GM19438 (cell line): ENCODE results near the gene FTO.

Experiments used
- ATAC-seq: cut with Tn5 transposase; IDR thresholded peaks from one replicate; pipeline ENCODE4 v1.9.1; 2021; ENCODE audit warnings: low read depth; ENCODE audit not compliant: unreplicated experiment

FTO gene

DNA sequence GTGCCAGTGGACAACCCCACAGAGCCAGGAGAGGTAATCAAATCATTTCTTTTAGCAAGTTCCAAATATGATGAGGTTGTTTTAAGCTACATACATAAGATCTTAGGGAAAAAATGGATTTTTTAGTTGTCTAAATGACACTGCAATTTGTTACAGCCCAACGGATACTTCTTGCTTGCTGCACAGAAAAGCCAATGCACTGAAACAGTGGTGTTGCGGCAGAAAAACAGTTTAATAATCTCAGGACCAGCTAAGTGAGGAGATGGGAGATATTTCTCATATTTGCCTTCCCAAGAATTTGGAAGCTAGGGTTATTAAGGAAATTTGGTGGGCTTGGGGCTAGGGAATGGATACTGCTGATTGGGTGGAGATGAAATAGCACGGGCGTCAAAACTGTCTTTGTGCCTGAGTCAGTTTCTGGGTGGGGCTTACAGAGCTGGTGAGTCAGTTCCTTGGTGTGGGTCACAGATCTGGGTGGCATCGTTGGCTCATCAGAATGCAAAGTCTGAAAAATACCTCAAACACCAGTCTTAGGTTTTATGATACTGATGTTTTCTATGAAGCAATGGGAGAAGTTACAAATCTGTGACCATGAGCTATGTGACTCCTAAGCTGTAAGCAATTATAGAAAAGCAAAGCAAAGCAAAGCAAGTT, 327.3 kb downstream of the FTO start:
- ATAC-seq: no peak

DNA sequence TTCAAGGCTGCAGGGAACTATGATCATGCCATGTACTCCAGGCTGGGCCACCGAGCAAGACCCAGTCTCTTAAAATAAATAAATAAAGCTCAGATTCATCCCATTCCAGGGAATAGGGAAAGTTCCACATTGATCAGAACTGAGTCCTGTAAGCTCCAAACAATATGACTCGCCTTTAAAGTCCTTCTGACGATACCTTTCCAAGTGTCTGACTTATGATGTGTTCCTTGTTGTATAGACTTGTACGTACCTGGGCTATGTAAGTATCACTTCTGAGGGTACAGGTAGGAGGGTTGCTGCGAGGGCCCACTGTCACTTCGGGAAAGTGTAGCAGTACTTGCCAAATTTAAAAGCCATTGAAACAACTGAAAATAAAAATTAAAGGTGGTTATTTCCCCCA, 329.8 kb downstream of the FTO start:
- ATAC-seq: no peak

DNA sequence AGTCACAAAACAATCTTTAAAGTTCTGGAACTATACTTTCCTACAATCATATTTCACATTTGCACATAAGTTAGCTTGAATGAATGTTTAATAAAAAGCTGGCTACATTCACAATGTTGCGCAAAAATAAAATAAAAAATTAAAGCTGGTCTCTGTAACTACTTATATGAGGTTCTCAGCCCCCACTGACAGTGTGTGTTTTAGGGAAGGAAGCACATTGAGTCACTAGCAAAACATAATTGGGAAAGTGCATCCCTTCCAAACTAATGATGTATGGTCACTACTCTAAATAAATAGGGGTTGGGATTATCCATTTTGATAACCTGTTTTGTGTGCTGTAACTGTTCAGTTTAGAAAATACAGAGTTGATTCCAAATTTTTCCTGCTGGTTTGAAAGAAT, 330.7 kb downstream of the FTO start:
- no peak for ATAC-seq

DNA sequence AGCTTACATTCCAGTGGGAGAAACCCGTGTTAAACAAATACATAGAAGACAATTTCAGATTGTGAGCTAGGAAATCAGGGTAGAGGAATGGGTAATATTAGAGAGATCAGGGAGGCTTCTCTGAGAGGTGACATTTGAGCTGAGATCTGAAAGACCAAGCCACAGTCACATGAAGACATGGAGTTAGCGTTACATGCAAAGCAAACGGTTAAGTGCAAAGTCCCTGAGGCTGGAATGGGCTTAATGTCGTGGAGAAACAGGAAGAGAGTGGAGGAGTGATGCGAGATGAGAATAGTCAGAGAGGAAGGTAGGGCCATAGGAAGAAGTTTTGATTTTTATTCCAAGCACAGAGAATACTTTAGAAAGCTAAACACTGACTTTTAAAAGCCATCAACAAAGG, 336.5 kb downstream of the FTO start:
- ATAC-seq: no peak

DNA sequence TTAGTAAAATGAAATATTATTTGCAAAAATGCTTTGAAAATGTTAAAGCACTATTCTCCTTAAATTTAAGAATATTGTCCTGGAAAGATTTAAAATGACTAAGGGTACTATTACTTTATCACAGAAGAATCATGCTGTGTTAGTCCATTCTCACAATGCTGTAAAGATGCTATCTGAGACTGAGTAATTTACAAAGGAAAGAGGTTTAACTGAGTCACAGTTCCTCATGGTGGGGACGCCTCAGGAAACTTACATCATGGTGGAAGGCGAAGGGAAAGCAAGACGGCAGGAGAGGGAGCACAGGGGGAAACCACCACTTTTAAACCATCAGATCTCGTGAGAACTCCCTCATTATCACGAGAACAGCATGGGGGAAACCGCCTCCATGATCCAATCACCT, 337.0 kb downstream of the FTO start:
- ATAC-seq: no peak

DNA sequence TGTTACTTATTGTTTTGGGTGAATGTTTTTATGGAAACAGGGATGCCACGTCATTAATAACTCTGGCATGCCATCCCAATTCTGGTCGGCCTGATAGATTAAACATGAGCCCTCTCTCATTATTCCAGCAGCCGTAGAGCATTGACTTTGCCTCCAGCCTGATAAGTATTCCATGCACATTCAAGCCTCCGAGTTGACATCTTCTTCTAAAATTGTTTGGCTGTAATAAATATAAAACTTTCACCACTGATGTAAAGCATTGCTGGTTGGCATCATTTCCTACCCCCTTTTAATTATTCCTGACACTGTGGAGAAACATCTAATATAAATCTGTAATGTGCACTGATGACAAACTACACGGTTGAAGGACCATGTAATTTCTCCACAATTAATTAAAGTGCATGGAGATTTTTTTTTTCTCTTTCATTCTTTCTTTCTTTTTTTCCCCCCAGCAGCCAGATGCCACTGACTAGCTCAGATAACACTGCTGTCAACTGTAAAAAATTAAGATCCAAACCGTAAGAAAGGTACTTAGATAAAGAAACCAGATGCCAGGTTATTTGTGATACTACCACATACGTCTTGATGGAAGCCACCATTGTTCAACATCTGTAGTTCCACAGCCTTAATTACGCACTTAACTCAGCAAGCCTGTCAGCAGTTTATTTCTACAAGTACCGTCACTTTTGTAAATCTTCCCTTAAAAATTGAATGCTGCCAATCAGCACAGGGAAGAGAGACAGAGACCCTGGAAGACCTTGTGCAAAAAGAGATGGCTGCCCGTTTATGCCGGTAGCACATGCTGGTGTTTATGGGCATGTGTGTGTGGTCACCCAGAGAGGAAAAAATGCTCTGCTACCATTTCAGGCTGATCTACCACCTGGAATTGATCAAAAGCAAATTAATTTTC, 344.9 kb downstream of the FTO start:
- ATAC-seq: no peak

DNA sequence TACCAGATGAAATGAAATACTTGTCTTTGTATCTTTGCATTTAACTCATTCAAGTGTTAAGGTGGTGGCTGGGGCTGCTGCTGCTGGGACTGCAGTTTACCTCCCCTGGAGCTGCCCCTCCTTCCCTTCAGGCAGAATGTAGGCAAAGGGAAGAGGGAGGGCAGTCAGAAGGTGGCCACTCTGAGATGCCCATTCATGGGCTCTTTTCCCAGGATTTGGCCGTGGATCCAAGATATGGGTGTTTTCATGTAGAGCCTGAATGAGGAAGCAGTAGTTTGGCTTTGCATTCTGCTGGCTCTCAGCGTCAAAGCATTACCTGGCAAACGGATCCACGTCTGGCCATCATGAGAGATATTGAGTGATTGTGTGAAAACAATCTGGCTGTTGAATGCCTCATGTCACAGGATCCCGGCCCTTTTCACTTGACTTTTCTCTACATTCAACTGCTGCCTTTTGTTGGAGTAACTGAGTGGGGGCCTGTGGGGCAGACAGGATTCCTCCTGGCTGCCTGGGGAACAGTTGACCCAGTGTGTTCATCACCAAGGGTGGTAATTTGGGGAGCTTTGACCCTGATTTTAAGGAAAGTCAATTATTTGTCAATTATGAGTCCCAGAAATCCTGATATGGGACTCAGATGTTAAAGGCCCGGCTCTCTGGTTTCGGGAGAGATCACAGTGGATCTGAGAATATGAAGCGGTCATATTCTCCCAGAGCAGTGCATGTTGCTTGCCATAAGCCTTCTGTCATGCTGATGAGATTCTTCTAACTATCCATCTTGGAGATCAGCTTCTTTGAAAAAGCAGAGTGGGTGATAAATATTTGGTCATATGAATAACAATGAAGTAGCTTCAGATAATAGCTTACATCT, 345.9 kb downstream of the FTO start:
- no peak for ATAC-seq

DNA sequence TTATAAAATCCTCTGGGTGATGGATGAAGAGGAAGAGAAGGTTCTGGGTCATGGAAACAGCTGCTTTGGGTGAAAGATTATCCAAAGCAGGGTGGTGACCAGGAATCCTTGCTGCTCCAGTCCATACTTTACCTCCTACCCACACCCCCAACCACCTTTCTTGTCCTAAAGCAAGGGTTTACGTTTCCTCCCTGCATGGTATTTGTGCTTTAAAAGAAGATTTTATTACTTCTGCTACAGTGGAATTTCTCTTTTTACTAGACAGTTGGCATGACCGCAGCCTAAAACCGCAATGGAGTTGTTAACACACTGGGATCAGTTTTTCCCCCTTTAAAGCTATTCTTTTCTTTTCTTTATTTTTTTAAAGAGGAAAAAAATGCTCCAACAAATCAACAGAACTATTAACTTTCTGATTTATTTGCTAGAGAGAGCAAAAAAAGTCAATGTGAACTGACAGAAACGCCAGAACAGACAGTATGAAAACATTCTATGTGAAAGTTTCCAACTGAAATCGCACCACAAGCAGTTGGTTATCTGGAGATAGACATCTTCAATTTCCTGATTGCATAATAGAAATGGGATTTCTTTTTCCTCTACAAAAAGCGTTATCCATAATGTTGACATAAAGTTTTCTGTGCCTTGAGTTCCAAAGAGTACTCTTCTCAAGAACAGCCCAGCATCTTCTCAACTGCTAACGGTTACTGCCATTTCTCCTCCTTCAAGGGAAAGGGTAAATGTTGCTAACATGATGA, 346.7 kb downstream of the FTO start:
- ATAC-seq: no peak

DNA sequence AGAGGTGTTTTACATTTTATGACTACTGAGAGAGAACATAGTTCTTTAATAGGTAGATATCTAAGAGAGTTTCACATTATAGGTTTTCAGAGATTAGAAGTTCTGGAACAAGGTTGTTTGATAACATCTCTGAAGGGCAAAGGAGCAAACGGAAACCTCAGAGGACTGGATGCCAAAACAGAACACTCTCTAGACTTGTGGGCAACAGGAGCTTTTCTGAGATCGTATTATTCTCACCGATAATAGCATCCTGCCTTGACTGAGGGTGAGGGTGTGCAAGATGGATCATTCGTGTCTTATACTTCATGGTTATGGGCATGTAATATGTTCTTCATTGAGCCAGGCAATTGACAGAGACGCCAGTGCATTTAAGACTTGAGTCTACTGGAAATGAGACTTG, 347.9 kb downstream of the FTO start:
- no peak for ATAC-seq

DNA sequence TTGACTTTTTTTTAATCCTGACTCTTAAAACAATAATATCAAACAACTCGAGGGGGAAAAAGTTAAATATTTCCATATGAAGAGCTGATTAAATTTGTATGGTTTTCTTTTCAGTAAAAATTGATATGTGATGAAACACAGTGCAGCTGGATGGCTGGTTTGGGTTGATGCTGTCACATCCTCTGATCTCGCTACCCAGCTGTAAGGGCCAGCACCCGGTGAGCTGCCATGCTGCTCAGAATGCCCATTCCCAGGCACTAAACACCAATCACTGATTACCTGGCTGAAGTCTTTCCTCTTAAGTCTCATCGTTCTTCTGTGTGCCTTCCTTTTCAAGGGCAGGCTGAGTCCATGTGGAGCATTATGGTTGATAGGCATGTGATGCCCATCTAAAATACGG, 348.3 kb downstream of the FTO start:
- no peak for ATAC-seq

DNA sequence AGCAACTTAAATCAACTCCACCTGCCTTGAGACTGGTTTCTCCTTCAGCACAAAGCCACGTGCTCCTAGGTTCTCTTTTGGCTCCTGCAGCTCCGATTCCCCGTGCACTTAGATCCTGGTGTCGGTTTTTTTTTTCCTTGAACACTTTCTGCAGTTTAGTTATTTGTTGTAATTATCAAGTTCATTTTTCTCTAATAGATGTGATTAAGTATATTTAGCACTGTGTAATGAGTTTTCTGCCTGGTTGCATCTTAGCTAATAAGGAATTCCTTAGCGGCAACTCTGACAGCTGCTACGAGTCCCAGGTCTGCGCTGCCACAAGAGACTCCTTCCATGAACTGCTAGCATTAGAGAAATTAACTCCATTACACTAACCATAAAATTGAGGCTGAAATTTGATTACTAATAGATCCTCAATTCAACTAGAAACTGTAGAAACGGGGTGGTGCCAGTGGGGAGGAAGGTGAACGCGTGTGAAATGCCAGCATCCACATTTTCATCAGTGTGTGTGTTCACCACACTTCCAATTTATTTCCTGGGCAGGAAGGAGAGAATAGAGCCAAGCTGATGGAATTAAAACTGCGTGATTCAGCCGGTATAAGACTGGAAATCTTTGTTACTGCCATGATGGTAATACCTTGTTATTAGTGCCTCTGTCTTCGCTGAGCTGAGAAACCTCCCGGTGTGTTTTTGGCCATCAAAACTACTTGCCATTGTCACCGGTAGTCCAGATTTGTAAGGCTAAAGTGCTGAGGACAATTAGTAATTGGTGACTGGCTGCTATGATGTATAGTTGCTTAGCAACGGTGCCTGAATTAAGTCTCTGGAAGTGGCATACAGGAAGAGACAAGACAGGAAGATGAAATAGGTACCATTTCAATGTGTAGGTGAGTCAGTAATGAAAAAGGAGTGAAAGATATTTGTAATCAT, 350.2 kb downstream of the FTO start:
- no peak for ATAC-seq

DNA sequence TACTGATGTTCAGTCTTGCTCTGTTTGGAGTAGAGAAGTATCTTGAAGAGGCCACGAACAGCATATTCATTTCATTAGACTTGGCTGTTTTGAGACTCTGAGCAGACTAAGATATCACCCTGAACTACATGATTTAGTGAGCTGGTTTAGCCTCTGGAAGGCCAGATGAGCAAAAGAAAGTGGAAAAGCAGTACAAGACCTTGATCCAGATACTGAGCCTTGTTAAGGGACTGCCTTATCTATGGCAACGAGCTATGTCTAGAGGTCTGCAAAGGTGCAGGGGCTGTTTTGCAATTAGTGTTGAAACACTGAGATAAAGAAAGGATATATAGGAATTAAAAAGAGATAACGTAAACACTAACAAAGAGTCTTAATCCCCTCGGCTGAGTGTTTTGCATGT, 351.2 kb downstream of the FTO start:
- ATAC-seq: no peak

DNA sequence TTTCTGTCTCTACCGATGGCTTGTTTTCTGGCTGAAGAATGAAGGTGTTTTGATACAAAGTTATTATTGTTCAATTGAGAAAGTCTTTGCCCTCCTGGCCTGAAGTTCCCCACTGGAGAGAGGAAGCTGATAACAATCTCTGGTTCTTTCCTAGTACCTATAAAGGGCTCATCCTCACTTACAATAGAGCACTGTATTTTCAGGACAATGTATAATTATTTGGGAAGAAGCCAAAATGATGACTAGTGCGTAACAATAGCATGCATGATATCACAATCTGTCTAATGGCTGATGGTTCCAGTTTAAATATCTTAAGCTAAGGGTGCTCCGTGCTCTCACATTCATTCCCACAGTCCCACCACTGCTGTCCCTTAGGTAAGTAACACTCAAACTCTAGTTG, 351.9 kb downstream of the FTO start:
- no peak for ATAC-seq

DNA sequence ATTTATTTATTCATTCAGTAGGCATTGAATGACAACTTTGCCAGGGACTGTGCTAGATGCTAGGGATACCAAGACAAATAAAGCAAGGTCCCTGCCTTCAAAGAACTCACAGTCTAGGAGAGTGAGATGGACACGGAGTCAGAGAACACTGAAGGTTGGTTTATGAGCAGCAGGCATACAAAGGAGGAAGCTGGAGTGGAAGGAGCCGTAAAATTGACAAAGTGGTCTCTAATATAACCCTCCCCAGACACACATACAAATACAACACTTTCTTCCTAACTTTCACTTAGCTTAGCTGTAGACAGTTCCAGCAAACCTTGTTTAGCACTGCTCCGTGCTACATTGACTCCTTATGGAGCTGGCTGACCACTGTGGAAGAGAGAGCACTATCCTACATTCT, 353.0 kb downstream of the FTO start:
- no peak for ATAC-seq

DNA sequence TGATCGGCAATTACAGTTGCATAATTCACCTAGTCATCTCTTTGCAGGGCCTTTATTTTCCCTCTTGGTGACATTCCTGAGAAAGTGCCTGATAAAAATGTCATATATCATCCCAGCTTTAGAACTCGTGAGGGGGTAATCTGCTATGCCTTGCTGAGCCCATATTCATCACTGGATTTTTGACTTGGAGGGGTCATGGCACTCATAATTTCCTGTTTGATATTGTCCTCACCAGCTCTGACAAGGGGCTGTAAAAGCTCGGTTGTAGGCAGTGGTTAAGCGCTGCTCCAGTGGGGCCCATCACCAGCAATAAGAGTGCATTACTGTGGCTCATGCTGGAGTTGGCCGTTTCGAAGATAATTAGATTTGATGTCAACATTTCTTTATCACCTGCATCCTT, 355.4 kb downstream of the FTO start:
- ATAC-seq: no peak

DNA sequence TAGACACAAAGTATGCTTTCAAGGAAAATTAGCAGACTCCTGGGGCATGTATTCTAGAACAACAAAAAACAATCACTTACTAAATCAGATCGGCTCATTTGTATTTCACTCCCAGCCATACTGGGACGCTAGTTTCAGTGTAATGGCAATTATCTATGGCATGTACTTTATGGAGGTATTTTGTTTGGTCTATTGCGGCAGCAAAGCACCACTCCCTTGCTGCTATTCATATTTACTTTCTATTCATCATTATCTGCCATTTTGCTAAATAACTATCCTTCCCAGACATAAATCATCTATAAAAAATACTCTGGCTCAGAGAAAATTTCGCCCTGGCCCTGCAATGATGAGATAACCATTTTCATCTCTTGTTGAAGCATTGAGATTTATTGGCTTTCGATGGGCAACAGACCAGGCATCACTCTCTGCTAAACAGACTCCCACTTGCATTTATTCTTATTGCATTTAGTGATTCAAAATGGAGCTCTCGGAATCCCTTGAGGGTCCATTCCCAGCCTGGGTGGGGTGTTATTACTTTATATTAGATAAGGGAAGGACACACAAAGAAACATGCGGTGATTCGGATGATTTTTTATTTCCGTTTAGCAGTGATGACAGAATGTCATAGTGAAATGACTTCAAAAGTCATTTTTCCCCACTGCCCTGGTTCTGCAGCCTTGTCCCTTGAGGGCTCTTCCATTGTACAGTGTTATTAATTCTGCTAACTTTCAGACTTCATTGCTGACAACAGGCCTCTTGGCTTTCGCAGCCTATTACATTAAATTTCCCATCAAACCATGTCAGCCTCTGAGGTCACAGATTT, 356.9 kb downstream of the FTO start:
- no peak for ATAC-seq

DNA sequence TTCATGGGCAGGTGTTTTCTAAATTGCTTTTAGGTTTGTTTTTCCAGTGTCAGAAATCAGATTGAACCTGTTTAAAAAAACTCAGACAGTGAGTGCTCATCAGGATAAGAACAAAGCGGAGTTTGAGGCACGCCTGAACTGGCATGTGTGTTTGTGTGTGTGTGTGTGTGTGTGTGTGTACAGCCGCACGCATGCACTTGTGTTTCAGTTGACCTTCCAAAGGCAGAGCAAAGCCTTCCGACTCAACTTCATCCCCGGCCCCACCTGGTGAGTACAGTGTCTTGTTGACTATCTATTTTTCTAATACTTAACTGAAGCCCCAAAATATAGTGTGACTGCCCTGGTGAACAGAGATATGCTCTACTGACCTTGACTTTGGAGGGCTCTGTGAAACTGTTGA, 357.5 kb downstream of the FTO start:
- no peak for ATAC-seq

DNA sequence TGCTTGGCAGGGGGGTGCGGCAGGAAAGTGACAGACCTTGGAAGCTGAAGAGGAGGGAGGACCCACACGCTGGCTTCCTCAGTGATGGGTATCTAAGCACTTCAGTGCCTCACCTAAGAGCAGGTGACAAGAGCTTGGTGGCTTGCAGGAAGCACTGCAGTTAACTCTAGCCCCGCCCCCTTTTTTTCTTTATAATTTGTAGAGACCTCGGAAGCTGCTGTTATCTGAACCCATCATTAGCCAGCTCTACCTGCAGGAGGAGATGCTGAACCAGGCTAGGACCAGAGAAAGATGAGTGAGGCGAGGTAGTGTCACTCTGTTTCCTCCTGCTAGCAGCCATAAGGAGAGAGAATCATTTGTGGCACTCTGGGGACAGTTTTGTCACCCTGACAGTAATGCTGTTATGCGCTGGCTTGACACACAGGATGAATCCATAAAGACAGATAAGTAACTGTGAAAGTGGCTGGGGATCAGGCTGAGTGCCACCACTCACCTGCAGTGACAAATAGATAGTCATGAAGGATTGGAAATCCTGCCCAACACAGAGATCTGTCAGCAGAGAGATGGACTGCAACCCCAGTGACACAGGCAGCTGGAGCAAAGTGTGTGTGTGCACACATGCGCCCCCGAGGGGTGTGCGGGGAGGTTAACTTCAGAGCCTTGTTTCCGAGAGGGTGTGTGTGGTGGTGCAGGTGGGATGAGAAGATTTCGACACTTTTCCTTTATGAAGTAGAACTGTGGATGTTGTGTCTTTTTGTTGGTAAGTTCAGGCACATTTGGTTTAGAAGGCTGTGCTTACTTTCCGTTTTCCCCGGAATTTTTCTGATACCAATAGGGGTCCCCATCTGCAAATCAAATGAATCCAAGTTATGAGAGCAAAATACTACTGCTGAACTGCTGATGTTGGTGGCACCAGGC, 358.7 kb downstream of the FTO start:
- no peak for ATAC-seq
